Gastroesophageal sphincter (tissue), 4 donors: ENCODE results near the gene ADAMTSL3. TPM values are rescaled to one million over a fixed set of nuclear protein-coding genes. Genes with fewer than 3 reads are reported as not detected.

Experiments
- ATAC-seq: fragments of 150-250 bp; one replicate; pipeline ENCODE4 v1.9.1; 2016; ENCODE audit warnings: mild to moderate bottlenecking, moderate library complexity
- H3K27ac ChIP-seq, 4 donors: fragments of 200-600 bp; sonication (generic) in 3 of 4; 1 replicate in 3 of 4; 2 replicates in 1 of 4; pipeline ENCODE4 v1.5.1; 2016 to 2019
- H3K27me3 ChIP-seq: fragments of 200-600 bp; sonication (generic); one replicate; pipeline ENCODE4 v1.5.1; 2019
- H3K36me3 ChIP-seq, 2 donors: fragments of 200-600 bp; sonication (generic); one replicate each; pipeline ENCODE4 v1.5.1; 2019; ENCODE audit warnings: control low read depth in 1 of 2
- H3K4me1 ChIP-seq, 3 donors: fragments of 200-600 bp; sonication (generic); 1 replicate in 2 of 3; 2 replicates in 1 of 3; pipeline ENCODE4 v1.5.1; 2016 to 2019; ENCODE audit warnings: control low read depth in 2 of 3
- H3K4me3 ChIP-seq, 2 donors: fragments of 200-600 bp; sonication (generic); one replicate each; pipeline ENCODE4 v1.5.1; 2019; ENCODE audit warnings: mild to moderate bottlenecking in 1 of 2, moderate library complexity in 1 of 2
- H3K9me3 ChIP-seq, 3 donors: fragments of 200-600 bp; sonication (generic); one replicate each; pipeline ENCODE4 v1.5.1; 2017 to 2019; ENCODE audit warnings: control low read depth in 2 of 3
- CTCF ChIP-seq, 4 experiments: fragments of 200-600 bp in 2 of 4; fragments of 450-650 bp in 2 of 4; sonication (generic) in 1 of 4; IDR thresholded peaks; one replicate each; pipeline ENCODE4 v1.5.1; 2017 to 2019; ENCODE audit warnings: antibody characterized with exemption in 4 of 4, mild to moderate bottlenecking in 2 of 4, moderate library complexity in 2 of 4
- EP300 ChIP-seq: sonication (generic); formaldehyde crosslinking; IDR thresholded peaks from one replicate; pipeline ENCODE4 v1.6.1; 2017; ENCODE audit warnings: antibody characterized with exemption, mild to moderate bottlenecking
- POLR2A ChIP-seq, 2 donors: fragments of 450-650 bp; IDR thresholded peaks; one replicate each; pipeline ENCODE4 v1.6.1; 2017; ENCODE audit warnings: antibody characterized with exemption in 2 of 2, mild to moderate bottlenecking in 2 of 2, moderate library complexity in 1 of 2
- POLR2AphosphoS5 ChIP-seq: sonication (generic); formaldehyde crosslinking; IDR thresholded peaks from one replicate; pipeline ENCODE4 v1.6.1; 2017; ENCODE audit warnings: antibody characterized with exemption
- WGBS, 2 donors: methylation state at CpG; one replicate each; pipeline ENCODE4 v1.1.5; 2018; ENCODE audit warnings: low coverage in 1 of 2; 5-methylcytosine and 5-hydroxymethylcytosine counted together
- total RNA-seq, 4 donors: library from RNA; depleted of rRNA; stranded (reverse); fragments of >200 nt; gene quantifications; one replicate each; pipeline ENCODE4 v1.1.0, GENCODE V29; 2016

The ADAMTSL3 gene
- total RNA-seq, 4 donors from 2014 or later: 19.4 to 35.9 (median 24.1) TPM

GRCh38 chr15:83721981-83722380 lies 68.1 kb downstream of the ADAMTSL3 start:
- Histone ChIP-seq H3K36me3 (no peaks in the 10 kb centered on the region), H3K9me3 (no peaks in the 10 kb centered on the region), H3K27me3 (no peaks in the 10 kb centered on the region), H3K4me3 (no peak overlapping the region), H3K27ac (peak overlapping the region in 1 of 4 donors; percentile 12), H3K4me1 (no peaks in the 10 kb centered on the region)
- 32 to 58% methylated on average over 3 of the region's 3 CpGs for WGBS, 2 donors
- TF ChIP-seq POLR2A (IDR thresholded peaks at IDR 0.05): no peak
- no peak for TF ChIP-seq CTCF (IDR thresholded peaks at IDR 0.05)
- no peak for TF ChIP-seq EP300
- no peak for TF ChIP-seq POLR2AphosphoS5
- no peak for ATAC-seq

DNA sequence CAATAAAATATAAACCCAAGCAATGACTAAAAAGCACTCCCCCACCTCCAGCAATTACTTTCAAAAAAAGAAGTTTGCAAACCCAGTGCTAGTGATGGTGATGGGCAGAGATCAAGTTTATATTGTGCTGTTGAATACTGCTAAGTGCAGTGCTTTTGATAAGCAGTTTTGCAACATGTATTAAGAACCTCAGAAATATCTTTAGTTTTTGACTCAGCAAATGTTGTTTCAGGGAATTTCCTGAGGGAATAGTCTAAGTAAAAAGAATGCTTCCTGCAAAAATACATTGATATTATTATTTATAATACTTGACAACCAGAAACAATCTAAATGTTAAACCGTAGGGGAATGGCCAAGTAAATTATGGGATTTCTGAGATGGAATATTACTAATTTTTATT lies 69.3 kb downstream of the ADAMTSL3 start:
- H3K27ac ChIP-seq: no peak overlapping the region
- no peaks in the 10 kb centered on the region for H3K36me3 ChIP-seq
- TF ChIP-seq POLR2A (IDR thresholded peaks at IDR 0.05) (no peak), POLR2AphosphoS5 (no peak), EP300 (no peak), CTCF (IDR thresholded peaks at IDR 0.05) (no peak)
- H3K4me1 ChIP-seq: no peaks in the 10 kb centered on the region
- WGBS, 2 donors: 10 to 19% methylated on average over 1 of the region's 1 CpG
- no peaks in the 10 kb centered on the region for H3K9me3 ChIP-seq
- ATAC-seq: no peak
- H3K27me3 ChIP-seq: no peaks in the 10 kb centered on the region
- H3K4me3 ChIP-seq: no peak overlapping the region

DNA sequence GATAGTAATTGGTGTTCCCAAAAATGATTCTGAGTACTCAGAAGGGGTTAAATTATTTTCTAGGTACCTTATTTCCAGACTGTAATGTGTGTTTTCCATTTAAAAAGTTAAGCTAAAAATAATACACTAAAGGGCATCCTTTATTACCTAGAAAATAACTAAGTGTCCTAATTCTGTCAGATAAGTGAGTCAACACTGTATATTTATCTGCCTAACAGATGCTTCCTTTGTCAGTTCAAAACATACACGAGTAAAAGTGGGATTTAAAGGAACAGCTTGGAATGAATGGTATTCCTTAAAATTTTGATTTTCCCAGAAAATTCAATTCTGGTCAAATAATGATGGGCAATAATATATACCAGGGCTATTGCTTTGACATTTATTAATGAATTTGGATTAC lies 78.3 kb downstream of the ADAMTSL3 start:
- Histone ChIP-seq H3K9me3 (no peaks in the 10 kb centered on the region), H3K36me3 (no peaks in the 10 kb centered on the region), H3K27ac (no peak overlapping the region), H3K4me3 (no peak overlapping the region), H3K4me1 (no peaks in the 10 kb centered on the region), H3K27me3 (no peaks in the 10 kb centered on the region)
- TF ChIP-seq CTCF (IDR thresholded peaks at IDR 0.05) (no peak), POLR2A (IDR thresholded peaks at IDR 0.05) (no peak), POLR2AphosphoS5 (no peak), EP300 (no peak)
- 14 to 19% methylated on average over 1 of the region's 1 CpG for WGBS, 2 donors
- no peak for ATAC-seq

DNA sequence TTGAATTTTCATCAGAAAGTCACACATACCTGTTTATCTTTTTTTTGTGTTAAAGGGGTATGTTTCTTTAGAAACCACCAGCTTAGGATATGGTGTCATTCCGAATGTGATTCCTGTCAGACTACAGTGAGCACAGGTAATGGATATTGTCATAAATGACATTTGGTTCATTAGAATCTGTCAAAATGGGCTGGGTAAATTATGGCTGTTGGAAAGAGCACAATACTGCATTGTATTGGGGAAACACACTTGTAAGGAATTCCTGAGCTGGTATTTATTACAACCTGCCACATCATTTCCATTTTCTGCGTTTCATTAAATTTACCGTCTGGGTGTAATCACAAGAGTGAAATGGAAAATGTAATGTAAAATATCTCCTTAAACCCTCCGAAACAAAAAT lies 78.8 kb downstream of the ADAMTSL3 start:
- 69 to 78% methylated on average over 4 of the region's 4 CpGs for WGBS, 2 donors
- TF ChIP-seq EP300 (no peak), CTCF (IDR thresholded peaks at IDR 0.05) (no peak), POLR2AphosphoS5 (no peak)
- H3K27me3 ChIP-seq: no peaks in the 10 kb centered on the region
- no peaks in the 10 kb centered on the region for H3K9me3 ChIP-seq
- H3K4me1 ChIP-seq: no peaks in the 10 kb centered on the region
- no peak overlapping the region for H3K4me3 ChIP-seq
- H3K27ac ChIP-seq: no peak overlapping the region
- H3K36me3 ChIP-seq: no peaks in the 10 kb centered on the region
- no peak for ATAC-seq

- Histone ChIP-seq H3K27me3 (no peaks in the 10 kb centered on the region), H3K9me3 (no peaks in the 10 kb centered on the region), H3K36me3 (no peaks in the 10 kb centered on the region), H3K4me1 (no peaks in the 10 kb centered on the region), H3K27ac (no peak overlapping the region), H3K4me3 (no peak overlapping the region)
- WGBS, 2 donors: 86 to 96% methylated on average over 1 to 2 of the region's 2 CpGs
- no peak for ATAC-seq
- TF ChIP-seq CTCF (IDR thresholded peaks at IDR 0.05): no peak
Measured at GRCh38 chr15:83733206-83733605, 79.3 kb downstream of the ADAMTSL3 start.
